DND-41 (cell line): ENCODE results near the gene MDC1.

Experiments used
- CTCF ChIP-seq: IDR thresholded peaks from 2 replicates; pipeline ENCODE4 v1.5.1; 2012; ENCODE audit warnings: borderline replicate concordance, low read length, moderate library complexity, mild to moderate bottlenecking; ENCODE audit not compliant: poor library complexity, severe bottlenecking; ENCODE audit errors: extremely low read depth
- EZH2 ChIP-seq: IDR thresholded peaks from 3 replicates; pipeline ENCODE4 v1.6.1; 2012; ENCODE audit warnings: borderline replicate concordance, low read depth, mild to moderate bottlenecking, moderate library complexity, low read length, inconsistent platforms; ENCODE audit not compliant: severe bottlenecking

DNA sequence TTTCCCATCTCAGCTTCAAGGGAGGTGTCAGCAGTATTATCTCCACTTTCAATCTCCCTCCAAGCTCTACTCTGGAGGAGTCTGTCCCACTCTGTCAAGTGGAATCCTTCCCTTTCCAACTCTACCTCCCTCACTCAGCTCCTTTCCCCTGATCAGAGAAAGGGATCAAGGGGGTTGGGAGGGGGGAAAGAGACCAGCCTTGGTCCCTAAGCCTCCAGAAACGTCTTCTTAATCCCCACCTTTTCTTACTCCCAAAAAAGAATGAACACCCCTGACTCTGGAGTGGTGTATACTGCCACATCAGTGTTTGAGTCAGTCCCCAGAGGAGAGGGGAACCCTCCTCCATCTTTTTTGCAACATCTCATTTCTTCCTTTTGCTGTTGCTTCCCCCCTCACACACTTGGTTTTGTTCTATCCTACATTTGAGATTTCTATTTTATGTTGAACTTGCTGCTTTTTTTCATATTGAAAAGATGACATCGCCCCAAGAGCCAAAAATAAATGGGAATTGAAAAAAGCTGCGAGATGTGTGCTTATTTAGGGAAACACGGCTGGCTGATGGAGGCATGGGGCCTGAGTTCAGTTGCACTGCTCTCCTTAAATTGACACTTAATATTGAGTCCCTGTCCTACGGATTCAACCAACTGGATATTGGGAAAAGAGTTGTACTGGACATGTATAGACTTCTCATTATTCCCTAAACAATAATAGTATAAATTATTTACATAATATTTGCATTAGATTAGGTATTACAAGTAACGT is 8.0 kb upstream of the MDC1 start:
- TF ChIP-seq CTCF (no peak), EZH2 (no peak)
